Right lobe of liver (tissue), 4 donors: ENCODE data around the gene BCL2.

Source experiments
- CTCF ChIP-seq, 4 donors: fragments of 200-600 bp in 3 of 4; fragments of 450-650 bp in 1 of 4; IDR thresholded peaks; one replicate each; pipeline versions ENCODE4 v1.5.1 to v1.8.0; 2016 to 2022; ENCODE audit warnings: antibody characterized with exemption in 4 of 4, mild to moderate bottlenecking in 2 of 4
- POLR2A ChIP-seq: fragments of 450-650 bp; IDR thresholded peaks from one replicate; pipeline ENCODE4 v1.6.1; 2017; ENCODE audit warnings: antibody characterized with exemption, mild to moderate bottlenecking
- donor health status: DM: no; HTN: no; CAD: no.
- donor health status: DM: no; HTN: no; CAD: no.
- donor health status: DM: no; HTN: yes; CAD: no.

GRCh38 chr18:63368611-63369010, 49.0 kb upstream of the BCL2 start:
- no peak for TF ChIP-seq CTCF (IDR thresholded peaks at IDR 0.05)
- TF ChIP-seq POLR2A, result no peak
